Fibroblast of lung (primary cell): ENCODE results near the gene PNPLA7.

Source experiments
- CTCF ChIP-seq, 2 donors: IDR thresholded peaks in 1 of 2; conservative IDR thresholded peaks in 1 of 2; 1 replicate in 1 of 2; 2 replicates in 1 of 2; pipeline ENCODE4 v1.5.1; 2011 to 2012; ENCODE audit warnings: low read length in 2 of 2, control low read depth in 1 of 2, inconsistent platforms in 1 of 2, low read depth in 1 of 2, mild to moderate bottlenecking in 1 of 2
- EZH2 ChIP-seq: IDR thresholded peaks from 2 replicates; pipeline ENCODE4 v1.5.1; 2012; ENCODE audit warnings: low read length, control low read depth, mild to moderate bottlenecking; ENCODE audit errors: missing control alignments

GRCh38 chr9:137579259-137579604, 29.0 kb upstream of the PNPLA7 start:
- no peak for TF ChIP-seq CTCF (conservative IDR thresholded peaks at IDR 0.05 in 1 of 2, IDR thresholded peaks at IDR 0.05 in 1 of 2; ENCODE audit: low read depth in 1 of 2, low read length in 2 of 2)
- no peak for TF ChIP-seq EZH2
